GM19351 (cell line): Measurements from ENCODE around the gene GLYATL1.

Source experiments
- ATAC-seq: cut with Tn5 transposase; IDR thresholded peaks from one replicate; pipeline ENCODE4 v1.9.1; 2021; ENCODE audit warnings: mild to moderate bottlenecking, moderate library complexity; ENCODE audit not compliant: unreplicated experiment

GLYATL1 gene

GRCh38 chr11:58926251-58926650 lies 13.0 kb upstream of the GLYATL1 start:
- ATAC-seq = no peak

GRCh38 chr11:58926695-58927094 lies 12.6 kb upstream of the GLYATL1 start:
- no peak for ATAC-seq

- no peak for ATAC-seq
Measured at GRCh38 chr11:58927393-58928106, 11.7 kb upstream of the GLYATL1 start.

GRCh38 chr11:58928107-58928499 lies 11.2 kb upstream of the GLYATL1 start:
- ATAC-seq = no peak

- no peak for ATAC-seq
Measured at GRCh38 chr11:58928691-58929090, 10.6 kb upstream of the GLYATL1 start.

- ATAC-seq = no peak
Measured at GRCh38 chr11:58930926-58931325, 8.4 kb upstream of the GLYATL1 start.

- ATAC-seq = no peak
Measured at GRCh38 chr11:58933661-58934060, 5.6 kb upstream of the GLYATL1 start.

- no peak for ATAC-seq
Measured at GRCh38 chr11:58934945-58935513, 4.3 kb upstream of the GLYATL1 start.

GRCh38 chr11:58938398-58938797 lies 890 bp upstream of the GLYATL1 start:
- no peak for ATAC-seq

- no peak for ATAC-seq
Measured at GRCh38 chr11:58940028-58940427, 740 bp downstream of the GLYATL1 start.

GRCh38 chr11:58941838-58942237 lies 2.5 kb downstream of the GLYATL1 start:
- no peak for ATAC-seq

GRCh38 chr11:58945663-58946062 lies 6.4 kb downstream of the GLYATL1 start:
- ATAC-seq = no peak

GRCh38 chr11:58949184-58949583 lies 9.9 kb downstream of the GLYATL1 start:
- no peak for ATAC-seq

- peak; percentile 77 for ATAC-seq
Measured at GRCh38 chr11:58957922-58958321, 18.6 kb downstream of the GLYATL1 start.

GRCh38 chr11:58958500-58958899 lies 19.2 kb downstream of the GLYATL1 start:
- peak; percentile 76 for ATAC-seq

GRCh38 chr11:58963551-58964104 lies 24.3 kb downstream of the GLYATL1 start:
- ATAC-seq = no peak

- ATAC-seq = no peak
Measured at GRCh38 chr11:58965246-58965985, 26.1 kb downstream of the GLYATL1 start.

- no peak for ATAC-seq
Measured at GRCh38 chr11:58968251-58968711, 29.0 kb downstream of the GLYATL1 start.

GRCh38 chr11:58977470-58977869 lies 38.2 kb downstream of the GLYATL1 start:
- no peak for ATAC-seq

GRCh38 chr11:58979222-58979621 lies 39.9 kb downstream of the GLYATL1 start:
- ATAC-seq = no peak

- no peak for ATAC-seq
Measured at GRCh38 chr11:58980159-58980843, 41.0 kb downstream of the GLYATL1 start.
